Common myeloid progenitor, CD34-positive (primary cell): ENCODE measurements around the gene SEMA4D.

ENCODE experiments used
- CTCF ChIA-PET: fragments of 350-600 bp; sonication (Branson Sonifier 250); formaldehyde crosslinking; loops from one replicate; lab custom pipeline; 2021; ENCODE audit warnings: antibody characterized with exemption; lab: Charles Lee
- POLR2A ChIA-PET: fragments of 350-600 bp; sonication (Branson Sonifier 250); formaldehyde crosslinking; loops from one replicate; lab custom pipeline; 2021; ENCODE audit warnings: antibody characterized with exemption; lab: Charles Lee
- DNase-seq, 3 donors: peaks; one replicate each; pipeline versions ENCODE4 v3.0.0 to v3.0.0-alpha.2; 2013
- H3K27ac ChIP-seq, 2 experiments: 1 replicate in 1 of 2; 2 replicates in 1 of 2; pipeline ENCODE4 v1.7.0; 2013; ENCODE audit warnings: inconsistent platforms in 2 of 2, low read length in 2 of 2, mild to moderate bottlenecking in 2 of 2, low read depth in 1 of 2, moderate library complexity in 1 of 2; ENCODE audit not compliant: severe bottlenecking in 2 of 2, insufficient read depth in 1 of 2, poor library complexity in 1 of 2
- H3K27me3 ChIP-seq, 5 experiments: replicated peaks in 2 of 5; 1 replicate in 3 of 5; 2 replicates in 2 of 5; pipeline versions ENCODE4 v1.6.1 to v1.7.0; 2013; ENCODE audit warnings: low read length in 4 of 5, mild to moderate bottlenecking in 2 of 5, moderate library complexity in 2 of 5, inconsistent platforms in 1 of 5; ENCODE audit not compliant: insufficient read depth in 5 of 5, control insufficient read depth in 4 of 5
- H3K36me3 ChIP-seq, 4 experiments: 1 replicate in 2 of 4; 2 replicates in 2 of 4; pipeline versions ENCODE4 v1.6.1 to v1.7.0; 2013; ENCODE audit warnings: low read length in 3 of 4, control low read depth in 1 of 4, mild to moderate bottlenecking in 1 of 4; ENCODE audit not compliant: control insufficient read depth in 4 of 4, insufficient read depth in 4 of 4
- H3K4me1 ChIP-seq, 4 experiments: 1 replicate in 3 of 4; 2 replicates in 1 of 4; pipeline versions ENCODE4 v1.6.1 to v1.7.1; 2013; ENCODE audit warnings: low read length in 3 of 4, mild to moderate bottlenecking in 3 of 4, control low read depth in 1 of 4, inconsistent platforms in 1 of 4, moderate library complexity in 1 of 4; ENCODE audit not compliant: control insufficient read depth in 4 of 4, insufficient read depth in 4 of 4; ENCODE audit errors: control extremely low read depth in 1 of 4
- H3K4me3 ChIP-seq, 7 experiments: 1 replicate in 4 of 7; 2 replicates in 3 of 7; pipeline versions ENCODE4 v1.5.1 to v1.7.0; 2013; ENCODE audit warnings: mild to moderate bottlenecking in 7 of 7, low read length in 6 of 7, moderate library complexity in 6 of 7, inconsistent platforms in 2 of 7, low read depth in 2 of 7, control low read depth in 1 of 7; ENCODE audit not compliant: insufficient read depth in 4 of 7, control insufficient read depth in 1 of 7; ENCODE audit errors: extremely low read depth in 1 of 7
- H3K9me3 ChIP-seq, 5 experiments: 1 replicate in 4 of 5; 2 replicates in 1 of 5; pipeline versions ENCODE4 v1.6.1 to v1.7.1; 2013; ENCODE audit warnings: low read length in 4 of 5, mild to moderate bottlenecking in 2 of 5, inconsistent platforms in 1 of 5, low read depth in 1 of 5, moderate library complexity in 1 of 5; ENCODE audit not compliant: control insufficient read depth in 4 of 5, insufficient read depth in 2 of 5; ENCODE audit errors: control extremely low read depth in 1 of 5
- WGBS: methylation state at CpG from one replicate; pipeline ENCODE4 v1.1.5; 2013; ENCODE audit not compliant: insufficient coverage; 5-methylcytosine and 5-hydroxymethylcytosine counted together

The SEMA4D gene

GRCh38 chr9:89508951-89509615, 11.2 kb upstream of the SEMA4D start:
- no peak overlapping the region for H3K27ac ChIP-seq
- no peak overlapping the region for H3K4me3 ChIP-seq
- no peaks in the 10 kb centered on the region for H3K27me3 ChIP-seq
- H3K9me3 ChIP-seq, result no peaks in the 10 kb centered on the region
- CTCF ChIA-PET, result interaction anchor here (1.3 to 2.2 kb wide), 5 partner anchors 12 to 39 kb away, joined by 3 to 14 read pairs (median 4); no protein-coding TSS in a partner anchor
- 10% methylated on average over 4 of the region's 7 CpGs for WGBS
- no peaks in the 10 kb centered on the region for H3K36me3 ChIP-seq
- peaks cover 10 to 43% (median 30%) of the 10 kb centered on the region in 4 experiments for H3K4me1 ChIP-seq
- POLR2A ChIA-PET, result no interaction called here
- peak; percentile 70 to 87 (median 78) for DNase-seq

DNA sequence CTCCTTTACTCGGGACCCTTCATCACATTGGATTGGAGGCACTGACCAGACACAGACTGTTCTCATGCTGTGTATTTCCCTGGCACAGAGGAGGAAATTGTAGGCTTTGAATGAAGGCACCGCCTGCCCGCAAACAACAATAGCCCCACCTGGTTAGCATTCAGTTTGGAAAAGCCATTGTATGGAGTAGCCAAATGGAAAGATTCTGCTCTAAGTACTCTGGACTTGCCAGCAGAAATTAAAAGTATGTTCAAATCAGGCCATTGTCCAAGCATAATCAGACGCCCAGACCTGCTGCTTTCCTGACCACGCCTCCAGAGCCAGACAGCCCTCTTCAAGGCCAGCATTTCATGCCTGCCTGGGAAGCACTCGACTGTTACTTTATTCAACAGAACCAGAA, 8.0 kb upstream of the SEMA4D start:
- Histone ChIP-seq H3K4me1 (peaks cover 16 to 55% (median 44%) of the 10 kb centered on the region in 4 experiments), H3K27me3 (no peaks in the 10 kb centered on the region), H3K36me3 (no peaks in the 10 kb centered on the region), H3K9me3 (no peaks in the 10 kb centered on the region), H3K27ac (no peak overlapping the region), H3K4me3 (no peak overlapping the region)
- no peak for DNase-seq
- CTCF ChIA-PET, result interaction anchor here (1.4 kb wide), 1 partner anchor 45 kb away, joined by 3 read pairs; no protein-coding TSS in a partner anchor
- POLR2A ChIA-PET, result no interaction called here
- WGBS, result 97% methylated on average over 4 of the region's 6 CpGs

DNA sequence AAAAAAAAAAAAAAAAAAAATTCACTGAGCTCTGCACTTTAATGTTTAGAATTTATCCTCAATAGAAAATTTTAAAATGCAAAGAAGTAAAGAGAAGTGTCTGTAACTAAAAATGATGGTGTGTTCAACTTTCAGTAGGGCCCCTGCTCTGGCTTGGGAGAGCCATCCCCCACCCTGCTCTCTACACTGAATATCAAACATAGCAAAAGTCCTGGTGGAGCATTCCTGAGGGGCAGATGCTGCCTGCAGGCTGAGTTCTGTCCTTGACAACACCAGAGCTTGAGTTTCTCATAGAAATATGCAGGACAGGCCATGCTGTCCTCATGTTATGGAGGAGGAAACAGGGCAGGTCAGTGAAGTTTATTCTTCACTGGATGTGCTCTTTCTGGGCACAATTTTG, 7.1 kb upstream of the SEMA4D start:
- Histone ChIP-seq H3K9me3 (no peaks in the 10 kb centered on the region), H3K4me3 (no peak overlapping the region), H3K27me3 (no peaks in the 10 kb centered on the region), H3K36me3 (no peaks in the 10 kb centered on the region), H3K4me1 (peaks cover 20 to 55% (median 46%) of the 10 kb centered on the region in 4 experiments), H3K27ac (no peak overlapping the region)
- DNase-seq, result no peak
- ChIA-PET POLR2A (no interaction called here), CTCF (no interaction called here)

- H3K9me3 ChIP-seq, result no peaks in the 10 kb centered on the region
- CTCF ChIA-PET, result interaction anchor here (1.0 to 3.9 kb wide), 4 partner anchors 27 to 78 kb away, joined by 3 to 23 read pairs (median 4); no protein-coding TSS in a partner anchor
- DNase-seq, result no peak
- H3K27ac ChIP-seq, result no peak overlapping the region
- WGBS, result 61% methylated on average over 3 of the region's 5 CpGs
- peaks cover 12 to 55% (median 48%) of the 10 kb centered on the region in 4 experiments for H3K4me1 ChIP-seq
- H3K27me3 ChIP-seq, result no peaks in the 10 kb centered on the region
- POLR2A ChIA-PET, result no interaction called here
- no peak overlapping the region for H3K4me3 ChIP-seq
- no peaks in the 10 kb centered on the region for H3K36me3 ChIP-seq
These were observed 4.8 kb upstream of the SEMA4D start for GRCh38 chr9:89502671-89503070.

DNA sequence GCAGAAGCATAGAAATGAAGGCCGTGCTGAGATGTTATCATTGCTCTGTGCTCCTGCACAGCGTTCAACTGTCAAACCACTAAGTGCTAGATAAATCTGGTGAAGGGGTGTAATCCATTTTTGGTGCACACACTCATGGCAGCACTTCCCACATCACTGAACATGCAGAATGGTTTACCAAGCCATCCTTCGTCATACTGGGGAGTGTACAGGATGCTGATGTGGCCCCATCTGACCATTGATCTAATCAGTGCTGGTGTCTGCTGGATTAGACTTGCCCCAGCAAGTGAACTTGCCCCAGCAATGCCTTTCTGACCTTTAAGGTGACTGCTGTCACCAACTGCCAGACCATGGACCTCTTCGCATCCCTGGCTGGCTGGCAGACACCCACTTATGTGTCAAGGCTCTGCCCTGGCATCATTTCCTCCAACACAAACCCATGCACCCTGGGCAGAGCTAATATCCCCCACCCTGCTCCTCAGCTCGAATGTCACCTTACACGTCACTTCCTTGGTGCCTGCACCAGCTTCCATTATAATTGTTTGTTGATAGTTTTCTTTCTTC, 4.2 kb upstream of the SEMA4D start:
- ChIA-PET CTCF (interaction anchor here (1.0 to 3.9 kb wide), 6 partner anchors 11 to 100 kb away, joined by 3 to 23 read pairs (median 4); no protein-coding TSS in a partner anchor), POLR2A (no interaction called here)
- Histone ChIP-seq H3K9me3 (no peaks in the 10 kb centered on the region), H3K36me3 (no peaks in the 10 kb centered on the region), H3K27ac (no peak overlapping the region), H3K27me3 (no peaks in the 10 kb centered on the region), H3K4me1 (peaks cover 11 to 51% (median 43%) of the 10 kb centered on the region in 4 experiments), H3K4me3 (no peak overlapping the region)
- 70% methylated on average over 2 of the region's 6 CpGs for WGBS
- DNase-seq, result peak in 1 of 3 donors; percentile 38

DNA sequence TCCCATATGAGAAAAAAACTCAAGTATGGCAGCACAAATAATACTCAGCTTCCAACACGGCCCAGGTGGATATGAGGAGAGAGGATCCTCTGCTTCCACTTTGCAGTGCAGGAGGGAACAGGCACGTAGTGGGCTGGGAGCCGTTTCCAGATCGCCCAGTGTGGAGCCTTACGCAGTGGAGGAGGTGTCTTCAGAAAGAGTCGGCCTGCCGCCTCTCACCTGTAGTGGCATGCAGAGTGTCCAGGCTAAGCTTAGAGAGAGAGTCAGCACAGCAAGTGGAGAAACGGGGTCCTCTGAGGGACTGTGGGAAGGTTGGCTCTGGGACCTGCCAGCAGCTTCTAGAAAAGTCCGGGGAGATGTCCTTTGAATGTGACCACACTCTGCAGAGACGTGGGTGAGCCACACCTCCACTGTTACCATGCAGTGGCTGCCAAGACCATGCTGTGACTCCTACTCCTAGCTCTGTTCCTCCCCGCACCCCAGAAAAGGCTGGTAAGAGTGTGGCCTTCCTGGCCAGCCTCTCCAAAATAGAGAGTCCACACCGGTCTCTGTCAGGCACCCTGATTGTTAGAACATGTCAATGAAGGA, 3.5 kb upstream of the SEMA4D start:
- H3K36me3 ChIP-seq, result no peaks in the 10 kb centered on the region
- no peaks in the 10 kb centered on the region for H3K27me3 ChIP-seq
- ChIA-PET CTCF (interaction anchor here (1.0 to 3.9 kb wide), 5 partner anchors 11 to 100 kb away, joined by 4 to 23 read pairs (median 4); no protein-coding TSS in a partner anchor), POLR2A (no interaction called here)
- 97% methylated on average over 11 of the region's 12 CpGs for WGBS
- H3K27ac ChIP-seq, result no peak overlapping the region
- no peak for DNase-seq
- H3K9me3 ChIP-seq, result no peaks in the 10 kb centered on the region
- H3K4me1 ChIP-seq, result peaks cover 9 to 54% (median 44%) of the 10 kb centered on the region in 4 experiments
- H3K4me3 ChIP-seq, result no peak overlapping the region

DNA sequence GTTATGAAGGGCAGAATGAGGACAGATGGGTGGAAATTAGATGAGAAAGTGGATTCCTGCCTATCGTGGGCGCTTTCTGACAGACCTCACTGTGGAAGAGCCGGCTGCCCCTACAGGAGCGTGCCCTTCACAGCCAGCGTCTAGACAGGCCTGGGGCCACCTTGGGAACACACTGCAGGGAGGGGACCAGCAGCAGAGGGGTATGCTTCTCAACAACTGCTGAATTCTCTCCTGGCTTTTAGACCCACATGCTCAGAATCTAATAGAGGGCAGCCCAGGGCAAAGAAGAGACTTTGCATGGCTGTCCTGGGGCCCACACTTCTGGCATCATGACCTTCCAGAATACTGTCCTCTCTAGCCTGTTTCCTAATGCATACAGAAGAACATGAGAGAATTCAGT, 2.1 kb upstream of the SEMA4D start:
- Histone ChIP-seq H3K4me3 (no peak overlapping the region), H3K4me1 (peaks cover 11 to 68% (median 57%) of the 10 kb centered on the region in 4 experiments), H3K27ac (no peak overlapping the region), H3K9me3 (no peaks in the 10 kb centered on the region), H3K36me3 (no peaks in the 10 kb centered on the region), H3K27me3 (no peaks in the 10 kb centered on the region)
- DNase-seq, result no peak
- POLR2A ChIA-PET, result no interaction called here
- CTCF ChIA-PET, result interaction anchor here (1.2 to 2.0 kb wide), 6 partner anchors 20 to 93 kb away, joined by 3 to 12 read pairs (median 4); no protein-coding TSS in a partner anchor
- WGBS, result 79% methylated on average over 5 of the region's 5 CpGs
